ENCODE data around the gene FAM151B.

- TF ChIP-seq CTCF (IDR thresholded peaks at IDR 0.05; ENCODE audit: low read depth, low read length) (no peak), POLR2A (IDR thresholded peaks at IDR 0.05; ENCODE audit: extremely low read depth, insufficient read length) (no peak), MYC (IDR thresholded peaks at IDR 0.05; ENCODE audit: low read depth, low read length) (no peak)
- TF ChIP-seq, protein P1, sequence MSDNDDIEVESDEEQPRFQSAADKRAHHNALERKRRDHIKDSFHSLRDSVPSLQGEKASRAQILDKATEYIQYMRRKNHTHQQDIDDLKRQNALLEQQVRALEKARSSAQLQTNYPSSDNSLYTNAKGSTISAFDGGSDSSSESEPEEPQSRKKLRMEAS (IDR thresholded peaks at IDR 0.05; ENCODE audit: low read depth, low read length): no peak
Measured at GRCh38 chr5:80480354-80480753, 7.5 kb upstream of the FAM151B start.

All from NB4 (cell line).